Activated naive CD4-positive, alpha-beta T cell treated with anti-CD3 and anti-CD28 coated beads for 36 hours (primary cell): ENCODE measurements around the gene PSMA3. TPM values are rescaled to one million over a fixed set of nuclear protein-coding genes. Genes with fewer than 3 reads are reported as not detected.
"Not testable (repeated sequence)": the region's sequence is repeated elsewhere in the genome, so short reads cannot be mapped to it uniquely, and the experiment has no call there.

Experiments
- CTCF ChIA-PET: fragments of 350-600 bp; sonication (Branson Sonifier 250); formaldehyde crosslinking; loops from one replicate; lab custom pipeline; 2021; ENCODE audit warnings: antibody characterized with exemption; lab: Charles Lee
- DNase-seq: peaks from one replicate; pipeline ENCODE4 v3.0.0-alpha.2; 2020
- H3K27ac Mint-ChIP-seq: one replicate; pipeline ENCODE4 v1.8.0; 2021; ENCODE audit warnings: mild to moderate bottlenecking, mixed read lengths
- H3K27me3 Mint-ChIP-seq: one replicate; pipeline ENCODE4 v1.8.0; 2021; ENCODE audit warnings: low read depth, mixed read lengths
- H3K36me3 Mint-ChIP-seq: one replicate; pipeline ENCODE4 v1.8.0; 2021; ENCODE audit warnings: low read depth, mixed read lengths
- H3K4me1 Mint-ChIP-seq: one replicate; pipeline ENCODE4 v1.8.0; 2021; ENCODE audit warnings: low read depth, mixed read lengths
- H3K4me3 Mint-ChIP-seq: one replicate; pipeline ENCODE4 v1.8.0; 2021; ENCODE audit warnings: mild to moderate bottlenecking, moderate library complexity, mixed read lengths
- H3K9me3 Mint-ChIP-seq: one replicate; pipeline ENCODE4 v1.8.0; 2021; ENCODE audit warnings: mixed read lengths
- intact Hi-C: fragments of 100-400 bp; cut with micrococcal nuclease; formaldehyde crosslinking; loops from one replicate; pipeline ENCODE4 v1.15.1; 2023
- total RNA-seq, 2 experiments: library from RNA; stranded (reverse); gene quantifications; one replicate each; pipeline ENCODE4 v1.2.3, GENCODE V29; 2021

The PSMA3 gene
- total RNA-seq, 2 experiments from 2014 or later = 399 to 424 TPM

GRCh38 chr14:58238252-58239243, 6.1 kb upstream of the PSMA3 start:
- H3K27ac Mint-ChIP-seq = no peak overlapping the region
- CTCF ChIA-PET = interaction anchor here (1.2 kb wide), 1 partner anchor 25 kb away, joined by 4 read pairs; no protein-coding TSS in a partner anchor
- DNase-seq = peak; percentile 61
- no peaks in the 10 kb centered on the region for H3K27me3 Mint-ChIP-seq
- H3K9me3 Mint-ChIP-seq = no peaks in the 10 kb centered on the region
- no peaks in the 10 kb centered on the region for H3K36me3 Mint-ChIP-seq
- intact Hi-C loops = loop anchor here (1.0 kb wide), 4 partner anchors 39 to 331 kb away; partner anchors contain the start of genes ARID4A, KIAA0586 and TIMM9
- peaks cover 16% of the 10 kb centered on the region for H3K4me1 Mint-ChIP-seq
- no peak overlapping the region for H3K4me3 Mint-ChIP-seq

- no peaks in the 10 kb centered on the region for H3K36me3 Mint-ChIP-seq
- no peak overlapping the region for H3K4me3 Mint-ChIP-seq
- H3K4me1 Mint-ChIP-seq = peaks cover 22% of the 10 kb centered on the region
- peak; percentile 88 for DNase-seq
- H3K27me3 Mint-ChIP-seq = no peaks in the 10 kb centered on the region
- no peaks in the 10 kb centered on the region for H3K9me3 Mint-ChIP-seq
- no peak overlapping the region for H3K27ac Mint-ChIP-seq
- intact Hi-C loops = loop anchor here (1.0 to 10.0 kb wide), 7 partner anchors 40 to 975 kb away; partner anchors contain the start of genes AP5M1, ARID4A, DACT1 and EXOC5
- CTCF ChIA-PET = interaction anchor here (1.2 kb wide), 1 partner anchor 24 kb away, joined by 4 read pairs; no protein-coding TSS in a partner anchor
Observed at GRCh38 chr14:58239244-58240195, 5.1 kb upstream of the PSMA3 start.

- peak overlapping the region; percentile 98 for H3K4me3 Mint-ChIP-seq
- peak; percentile 26 for DNase-seq
- H3K27ac Mint-ChIP-seq = peak overlapping the region; percentile 99
- intact Hi-C loops = loop anchor here (1.0 to 10.0 kb wide), 8 partner anchors 31 to 979 kb away; partner anchors contain the start of genes AP5M1, ARID4A, DACT1 and EXOC5
- peaks cover 22% of the 10 kb centered on the region for H3K36me3 Mint-ChIP-seq
- H3K9me3 Mint-ChIP-seq = no peaks in the 10 kb centered on the region
- CTCF ChIA-PET = no interaction called here
- H3K4me1 Mint-ChIP-seq = peaks cover 44% of the 10 kb centered on the region
- no peaks in the 10 kb centered on the region for H3K27me3 Mint-ChIP-seq
Observed at GRCh38 chr14:58243790-58244555, 670 bp upstream of the PSMA3 start.

GRCh38 chr14:58245562-58245961, 919 bp downstream of the PSMA3 start:
- intact Hi-C loops = loop anchor here (1.0 to 10.0 kb wide), 3 partner anchors 137 to 981 kb away; partner anchors contain the start of genes AP5M1 and EXOC5
- CTCF ChIA-PET = interaction anchor here (1.5 kb wide), 1 partner anchor 78 kb away, joined by 3 read pairs; no protein-coding TSS in a partner anchor
- Mint-ChIP-seq H3K9me3 (no peaks in the 10 kb centered on the region), H3K27me3 (no peaks in the 10 kb centered on the region), H3K4me1 (peaks cover 47% of the 10 kb centered on the region), H3K36me3 (peaks cover 27% of the 10 kb centered on the region), H3K27ac (peak overlapping the region; percentile 99), H3K4me3 (peak overlapping the region; percentile 98)
- no peak for DNase-seq

GRCh38 chr14:58249611-58250010, 5.0 kb downstream of the PSMA3 start:
- intact Hi-C loops = loop anchor here (10.0 kb wide), 1 partner anchor 985 kb away; the partner anchor contains the start of genes AP5M1 and EXOC5
- CTCF ChIA-PET = interaction anchor here (1.3 kb wide), 1 partner anchor 9 kb away, joined by 5 read pairs; no protein-coding TSS in a partner anchor
- DNase-seq = no peak
- Mint-ChIP-seq H3K27ac (peak overlapping the region; percentile 78), H3K27me3 (no peaks in the 10 kb centered on the region), H3K36me3 (peaks cover 42% of the 10 kb centered on the region), H3K4me1 (peaks cover 41% of the 10 kb centered on the region), H3K4me3 (no peak overlapping the region), H3K9me3 (no peaks in the 10 kb centered on the region)

GRCh38 chr14:58258156-58258555, 13.5 kb downstream of the PSMA3 start:
- peak overlapping the region; percentile 53 for H3K27ac Mint-ChIP-seq
- no peak overlapping the region for H3K4me3 Mint-ChIP-seq
- peaks cover 14% of the 10 kb centered on the region for H3K4me1 Mint-ChIP-seq
- intact Hi-C loops = no loop called here
- no peaks in the 10 kb centered on the region for H3K9me3 Mint-ChIP-seq
- peaks cover 41% of the 10 kb centered on the region for H3K36me3 Mint-ChIP-seq
- no peaks in the 10 kb centered on the region for H3K27me3 Mint-ChIP-seq
- DNase-seq = no peak
- CTCF ChIA-PET = interaction anchor here (0.9 to 1.7 kb wide), 3 partner anchors 9 to 15 kb away, joined by 3 to 5 read pairs (median 5); no protein-coding TSS in a partner anchor

- H3K4me3 Mint-ChIP-seq, DNase-seq, intact Hi-C loops, CTCF ChIA-PET, H3K27me3 Mint-ChIP-seq, H3K9me3 Mint-ChIP-seq: not testable (repeated sequence)
- Mint-ChIP-seq H3K27ac (peak overlapping the region; percentile 46), H3K36me3 (peaks cover 52% of the 10 kb centered on the region), H3K4me1 (peaks cover 11% of the 10 kb centered on the region)
Observed at GRCh38 chr14:58262005-58262404, 17.4 kb downstream of the PSMA3 start.

- CTCF ChIA-PET = interaction anchor here (2.1 kb wide), 1 partner anchor 24 kb away, joined by 6 read pairs; no protein-coding TSS in a partner anchor
- Mint-ChIP-seq H3K27ac (peak overlapping the region; percentile 51), H3K4me1 (peaks cover 14% of the 10 kb centered on the region), H3K9me3 (no peaks in the 10 kb centered on the region), H3K4me3 (no peak overlapping the region), H3K27me3 (no peaks in the 10 kb centered on the region), H3K36me3 (peaks cover 48% of the 10 kb centered on the region)
- no peak for DNase-seq
- intact Hi-C loops = no loop called here
Observed at GRCh38 chr14:58265401-58265800, 20.8 kb downstream of the PSMA3 start.

GRCh38 chr14:58270628-58271027, 26.0 kb downstream of the PSMA3 start:
- CTCF ChIA-PET = no interaction called here
- peak overlapping the region; percentile 70 for H3K27ac Mint-ChIP-seq
- no peaks in the 10 kb centered on the region for H3K9me3 Mint-ChIP-seq
- H3K27me3 Mint-ChIP-seq = no peaks in the 10 kb centered on the region
- DNase-seq = no peak
- no peak overlapping the region for H3K4me3 Mint-ChIP-seq
- intact Hi-C loops = loop anchor here (1.0 kb wide), 1 partner anchor 11 kb away; no protein-coding TSS in a partner anchor
- peaks cover 39% of the 10 kb centered on the region for H3K4me1 Mint-ChIP-seq
- peaks cover 59% of the 10 kb centered on the region for H3K36me3 Mint-ChIP-seq

- Mint-ChIP-seq H3K36me3 (peaks cover 48% of the 10 kb centered on the region), H3K27ac (peak overlapping the region; percentile 36), H3K27me3 (no peaks in the 10 kb centered on the region), H3K9me3 (no peaks in the 10 kb centered on the region), H3K4me3 (no peak overlapping the region), H3K4me1 (peaks cover 51% of the 10 kb centered on the region)
- intact Hi-C loops = no loop called here
- CTCF ChIA-PET = interaction anchor here (0.5 to 1.2 kb wide), 2 partner anchors 14 to 280 kb away, joined by 3 read pairs; no protein-coding TSS in a partner anchor
- DNase-seq = no peak
Observed at GRCh38 chr14:58272588-58273372, 28.1 kb downstream of the PSMA3 start.
